Trophoblast cell (in vitro differentiated cells and primary cell): ENCODE results near the gene STX10.

ENCODE experiments used
- DNase-seq, 2 donors: peaks; one replicate each; pipeline ENCODE4 v3.0.0-alpha.2; 2016
- H2AFZ ChIP-seq: 2 replicates; pipeline ENCODE4 v1.6.1; 2013; ENCODE audit warnings: low read length, moderate library complexity, mild to moderate bottlenecking; ENCODE audit not compliant: insufficient read depth, poor library complexity
- H2AK5ac ChIP-seq: 2 replicates; pipeline ENCODE4 v1.6.1; 2013; ENCODE audit warnings: mild to moderate bottlenecking, low read length
- H2BK120ac ChIP-seq: 2 replicates; pipeline ENCODE4 v1.6.1; 2013; ENCODE audit warnings: low read length, mild to moderate bottlenecking, moderate library complexity; ENCODE audit not compliant: insufficient read depth, poor library complexity
- H2BK12ac ChIP-seq: 2 replicates; pipeline ENCODE4 v1.6.1; 2013; ENCODE audit warnings: mild to moderate bottlenecking, low read length, moderate library complexity
- H2BK5ac ChIP-seq: 2 replicates; pipeline ENCODE4 v1.6.1; 2013; ENCODE audit warnings: low read length, low read depth, moderate library complexity, mild to moderate bottlenecking; ENCODE audit not compliant: poor library complexity
- H3K14ac ChIP-seq: 2 replicates; pipeline ENCODE4 v1.6.1; 2013; ENCODE audit warnings: mild to moderate bottlenecking, low read length
- H3K18ac ChIP-seq: 2 replicates; pipeline ENCODE4 v1.6.1; 2013; ENCODE audit warnings: mild to moderate bottlenecking, low read length
- H3K23ac ChIP-seq: 2 replicates; pipeline ENCODE4 v1.6.1; 2013; ENCODE audit warnings: low read length
- H3K27ac ChIP-seq: 2 replicates; pipeline ENCODE4 v1.5.1; 2013; ENCODE audit warnings: low read depth, mild to moderate bottlenecking, inconsistent platforms, low read length, moderate library complexity
- H3K27me3 ChIP-seq: 2 replicates; pipeline ENCODE4 v1.6.1; 2013; ENCODE audit warnings: inconsistent platforms, mild to moderate bottlenecking, low read length, moderate library complexity; ENCODE audit not compliant: insufficient read depth
- H3K36me3 ChIP-seq, 2 experiments: 1 replicate in 1 of 2; 2 replicates in 1 of 2; pipeline ENCODE4 v1.6.1; 2013; ENCODE audit warnings: low read length in 2 of 2, mild to moderate bottlenecking in 2 of 2, moderate library complexity in 1 of 2; ENCODE audit not compliant: insufficient read depth in 2 of 2, control insufficient read depth in 1 of 2
- H3K4ac ChIP-seq: 2 replicates; pipeline ENCODE4 v1.6.1; 2013; ENCODE audit warnings: low read depth, mild to moderate bottlenecking, low read length, moderate library complexity
- H3K4me1 ChIP-seq, 2 experiments: 1 replicate in 1 of 2; 2 replicates in 1 of 2; pipeline ENCODE4 v1.6.1; 2013; ENCODE audit warnings: low read length in 2 of 2, mild to moderate bottlenecking in 2 of 2, moderate library complexity in 1 of 2; ENCODE audit not compliant: insufficient read depth in 2 of 2, control insufficient read depth in 1 of 2
- H3K4me2 ChIP-seq: 2 replicates; pipeline ENCODE4 v1.6.1; 2013; ENCODE audit warnings: inconsistent platforms, mild to moderate bottlenecking, low read length, moderate library complexity
- H3K4me3 ChIP-seq: 2 replicates; pipeline ENCODE4 v1.5.1; 2013; ENCODE audit warnings: mild to moderate bottlenecking, low read depth, low read length, inconsistent platforms
- H3K79me1 ChIP-seq: one replicate; pipeline ENCODE4 v1.6.1; 2013; ENCODE audit warnings: low read length
- H3K79me2 ChIP-seq: 2 replicates; pipeline ENCODE4 v1.6.1; 2013; ENCODE audit warnings: low read length, mild to moderate bottlenecking; ENCODE audit not compliant: control insufficient read depth, insufficient read depth, poor library complexity
- H3K9ac ChIP-seq: 2 replicates; pipeline ENCODE4 v1.6.1; 2013; ENCODE audit warnings: mild to moderate bottlenecking, low read length
- H3K9me3 ChIP-seq: 2 replicates; pipeline ENCODE4 v1.6.1; 2013; ENCODE audit warnings: low read depth, mild to moderate bottlenecking, control low read depth, inconsistent platforms, low read length; ENCODE audit not compliant: insufficient read depth
- H4K12ac ChIP-seq: 2 replicates; pipeline ENCODE4 v1.6.1; 2013; ENCODE audit warnings: low read depth, mild to moderate bottlenecking, low read length, moderate library complexity
- H4K8ac ChIP-seq: 2 replicates; pipeline ENCODE4 v1.6.1; 2013; ENCODE audit warnings: low read depth, mild to moderate bottlenecking, low read length, moderate library complexity
- H4K91ac ChIP-seq: one replicate; pipeline ENCODE4 v1.6.1; 2013; ENCODE audit warnings: low read depth, mild to moderate bottlenecking, low read length, moderate library complexity
- WGBS: extraction: QIAGEN DNeasy Blood & Tissue Kit; methylation state at CpG from one replicate; pipeline ENCODE4 v1.1.7; 2013; ENCODE audit warnings: missing lambda C conversion rate; ENCODE audit not compliant: insufficient read length, insufficient coverage; ENCODE audit errors: extremely low coverage; 5-methylcytosine and 5-hydroxymethylcytosine counted together

Gene STX10

DNA sequence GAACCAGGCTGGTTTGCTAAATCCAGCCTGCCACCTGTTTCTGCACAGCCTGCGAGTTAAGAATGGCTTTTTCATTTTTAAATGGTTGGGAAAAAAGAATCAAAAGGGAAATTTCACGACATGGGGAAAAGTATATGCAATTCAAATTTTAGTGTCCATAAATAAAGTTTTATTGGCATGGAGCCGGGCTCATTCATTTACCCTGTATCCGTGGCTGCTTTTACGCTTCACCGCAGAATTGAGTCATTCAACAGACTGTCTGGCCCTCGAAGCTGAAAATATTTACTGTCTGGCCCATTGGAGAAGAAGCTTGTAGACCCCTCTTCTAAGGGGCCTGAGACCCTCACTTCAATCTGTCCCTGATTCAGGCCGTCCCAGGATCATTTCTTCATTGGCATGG is 26.2 kb upstream of the STX10 start:
- Histone ChIP-seq H2AFZ (no peak overlapping the region), H2BK5ac (no peak overlapping the region), H4K8ac (no peak overlapping the region), H3K18ac (no peak overlapping the region), H2BK12ac (no peak overlapping the region), H3K4me3 (no peak overlapping the region), H3K79me1 (peaks cover 7% of the 10 kb centered on the region), H4K12ac (no peak overlapping the region), H3K79me2 (no peaks in the 10 kb centered on the region), H3K23ac (no peak overlapping the region), H3K14ac (no peak overlapping the region), H3K4ac (no peak overlapping the region), H2BK120ac (no peak overlapping the region), H3K9ac (no peak overlapping the region), H3K27ac (no peak overlapping the region), H3K27me3 (no peaks in the 10 kb centered on the region), H3K4me2 (no peak overlapping the region), H4K91ac (no peak overlapping the region), H2AK5ac (peak overlapping the region; percentile 87), H3K9me3 (no peaks in the 10 kb centered on the region), H3K36me3 (no peaks in the 10 kb centered on the region), H3K4me1 (peaks cover 8 to 10% of the 10 kb centered on the region in 2 experiments)
- no peak for DNase-seq
- WGBS = no CpG with 5 or more reads among the region's 8 CpGs

DNA sequence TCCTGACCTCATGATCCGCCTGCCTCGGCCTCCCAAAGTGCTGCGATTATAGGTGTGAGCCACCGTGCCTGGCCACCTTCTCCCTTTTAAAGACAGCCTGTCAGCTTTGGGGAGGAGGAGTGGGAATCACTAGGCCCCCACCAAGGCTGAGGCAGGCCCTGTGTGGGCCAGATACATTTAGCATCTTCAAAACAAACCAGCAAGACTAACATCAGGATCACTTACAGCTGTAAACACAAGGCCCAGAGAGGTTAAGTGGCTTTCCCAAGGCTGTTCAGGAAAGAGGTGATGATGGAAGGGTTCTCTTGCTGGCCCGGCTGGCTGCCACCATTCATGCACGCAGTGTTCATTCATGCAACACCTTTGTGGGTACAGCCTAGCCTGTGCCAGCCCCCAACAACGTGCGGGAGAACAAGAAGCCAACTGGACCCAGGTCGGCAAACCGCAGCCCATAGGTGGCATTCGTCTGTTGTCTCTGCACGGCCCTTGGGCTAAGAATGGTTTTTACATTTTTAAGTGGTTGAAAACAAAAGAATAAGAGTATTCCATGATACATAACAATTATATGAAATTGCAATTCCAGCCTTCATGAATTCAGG is 23.1 kb upstream of the STX10 start:
- Histone ChIP-seq H2BK5ac (no peak overlapping the region), H3K18ac (no peak overlapping the region), H4K91ac (peak overlapping the region; percentile 57), H3K9me3 (no peaks in the 10 kb centered on the region), H3K4me1 (peaks cover 24 to 30% of the 10 kb centered on the region in 2 experiments), H2BK12ac (peak overlapping the region; percentile 77), H2AFZ (no peak overlapping the region), H4K12ac (no peak overlapping the region), H3K79me1 (peaks cover 24% of the 10 kb centered on the region), H3K4me2 (no peak overlapping the region), H3K9ac (no peak overlapping the region), H3K36me3 (no peaks in the 10 kb centered on the region), H3K4me3 (no peak overlapping the region), H4K8ac (no peak overlapping the region), H2AK5ac (peak overlapping the region; percentile 49), H3K4ac (no peak overlapping the region), H3K79me2 (no peaks in the 10 kb centered on the region), H3K14ac (peak overlapping the region; percentile 28), H3K27me3 (no peaks in the 10 kb centered on the region), H2BK120ac (peak overlapping the region; percentile 15), H3K27ac (no peak overlapping the region), H3K23ac (no peak overlapping the region)
- DNase-seq = no peak
- WGBS = no CpG with 5 or more reads among the region's 12 CpGs

DNA sequence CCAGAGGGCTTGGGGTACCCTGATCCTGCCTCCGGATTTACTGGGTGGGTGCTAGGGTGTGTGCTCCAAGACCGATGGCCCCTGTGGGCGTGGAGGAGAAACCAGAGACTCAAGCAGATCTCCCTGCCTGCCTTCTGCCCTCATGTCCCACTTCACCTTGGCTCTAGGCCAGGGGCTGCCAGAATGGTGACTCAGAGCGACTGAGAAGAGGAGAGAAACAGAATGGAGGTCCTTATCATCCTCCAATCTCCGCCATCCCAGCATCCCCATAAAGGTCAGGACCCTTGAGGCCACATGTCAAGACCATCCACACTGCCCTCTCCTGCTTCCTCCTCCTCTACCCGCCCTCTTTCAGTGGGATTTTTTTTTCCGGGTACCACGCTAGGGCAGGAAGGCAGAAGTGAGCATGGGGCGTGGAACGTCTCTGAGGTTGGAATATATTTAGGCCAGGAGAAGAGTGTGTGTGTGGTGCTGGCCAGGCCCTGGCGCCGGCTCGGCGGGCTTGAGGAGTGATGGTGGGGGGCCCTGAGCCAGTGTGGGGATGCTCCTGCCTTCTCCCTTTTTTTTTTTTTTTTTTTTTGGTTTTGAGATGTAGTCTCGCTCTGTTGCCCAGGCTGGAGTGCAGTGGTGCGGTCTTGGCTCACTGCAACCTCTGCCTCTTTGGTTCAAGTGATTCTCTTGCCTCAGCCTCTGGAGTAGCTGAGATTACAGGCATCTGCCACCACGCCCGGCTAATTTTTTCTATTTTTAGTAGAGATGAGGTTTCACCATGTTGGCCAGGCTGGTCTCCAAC is 22.4 kb upstream of the STX10 start:
- Histone ChIP-seq H3K18ac (no peak overlapping the region), H3K27me3 (no peaks in the 10 kb centered on the region), H3K79me1 (peaks cover 31% of the 10 kb centered on the region), H2BK12ac (peak overlapping the region; percentile 70), H3K14ac (peak overlapping the region; percentile 58), H3K4me2 (no peak overlapping the region), H3K36me3 (no peaks in the 10 kb centered on the region), H3K9ac (no peak overlapping the region), H3K4me3 (no peak overlapping the region), H3K79me2 (no peaks in the 10 kb centered on the region), H2BK5ac (peak overlapping the region; percentile 10), H3K27ac (peak overlapping the region; percentile 10), H3K23ac (no peak overlapping the region), H4K12ac (no peak overlapping the region), H2AFZ (peak overlapping the region; percentile 53), H4K91ac (peak overlapping the region; percentile 68), H2BK120ac (peak overlapping the region; percentile 59), H3K9me3 (no peaks in the 10 kb centered on the region), H3K4ac (no peak overlapping the region), H2AK5ac (no peak overlapping the region), H3K4me1 (peaks cover 28 to 32% of the 10 kb centered on the region in 2 experiments), H4K8ac (no peak overlapping the region)
- peak; percentile 87 to 95 for DNase-seq
- no CpG with 5 or more reads among the region's 18 CpGs for WGBS

DNA sequence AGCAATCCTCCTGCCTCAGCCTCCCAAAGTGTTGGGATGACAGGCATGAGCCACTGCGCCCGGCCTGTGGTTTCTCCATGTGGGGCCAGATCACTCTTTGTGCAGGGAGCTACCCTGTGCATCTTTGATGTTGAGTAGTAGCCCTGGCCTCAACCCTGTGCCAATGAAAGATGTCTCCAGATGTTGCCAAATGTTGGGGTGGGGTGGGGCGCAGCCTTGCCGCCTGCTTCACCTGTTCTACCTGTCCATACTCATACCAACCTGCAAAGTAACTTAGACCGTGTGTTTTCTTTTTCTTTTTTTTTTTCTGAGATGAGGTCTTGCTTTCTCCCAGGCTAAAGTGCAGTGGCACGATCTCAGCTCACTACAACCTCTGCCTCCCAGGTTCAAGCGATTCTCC is 21.0 kb upstream of the STX10 start:
- Histone ChIP-seq H4K8ac (peak overlapping the region; percentile 37), H2BK12ac (peak overlapping the region; percentile 69), H3K36me3 (no peaks in the 10 kb centered on the region), H3K4ac (no peak overlapping the region), H3K14ac (peak overlapping the region; percentile 14), H3K9ac (no peak overlapping the region), H3K79me1 (peaks cover 38% of the 10 kb centered on the region), H3K18ac (peak overlapping the region; percentile 49), H3K4me2 (no peak overlapping the region), H2AK5ac (peak overlapping the region; percentile 72), H3K4me1 (peaks cover 32 to 34% of the 10 kb centered on the region in 2 experiments), H2BK120ac (peak overlapping the region; percentile 41), H4K91ac (peak overlapping the region; percentile 79), H3K4me3 (no peak overlapping the region), H3K79me2 (no peaks in the 10 kb centered on the region), H2AFZ (no peak overlapping the region), H3K27ac (no peak overlapping the region), H3K9me3 (no peaks in the 10 kb centered on the region), H3K23ac (no peak overlapping the region), H3K27me3 (no peaks in the 10 kb centered on the region), H4K12ac (no peak overlapping the region), H2BK5ac (peak overlapping the region; percentile 57)
- WGBS = no CpG with 5 or more reads among the region's 7 CpGs
- DNase-seq = no peak
